Cortex of kidney (tissue), 1 donor: ENCODE measurements around the gene FKBP5.
A peak's percentile ranks its signal among the peaks of the same experiment; 100 is the strongest.
"Not testable (repeated sequence)": the region's sequence is repeated elsewhere in the genome, so short reads cannot be mapped to it uniquely, and the experiment has no call there.

Experiments used
- DNase-seq: peaks from one replicate; lab custom pipeline; 2025; lab: John Stamatoyannopoulos, UW

FKBP5 gene

GRCh38 chr6:35688605-35689322 lies at the start of gene FKBP5:
Gene FKBP5 (minus strand): TSS chr6:35688915. CDS start chr6:35642824, 46,091 bp downstream.
- peak; percentile 43 for DNase-seq

- no peak for DNase-seq
Measured at GRCh38 chr6:35737413-35738211, 48.9 kb upstream of the FKBP5 start.

GRCh38 chr6:35736982-35737412 lies 48.3 kb upstream of the FKBP5 start, which contains the start of gene ARMC12:
Gene ARMC12 (plus strand): TSS chr6:35737032. CDS start chr6:35737109, 77 bp downstream.
- no peak for DNase-seq

- no peak for DNase-seq
Measured at GRCh38 chr6:35736253-35736894, 47.7 kb upstream of the FKBP5 start.

- no peak for DNase-seq
Measured at GRCh38 chr6:35735452-35735851, 46.7 kb upstream of the FKBP5 start.

GRCh38 chr6:35734319-35734718 lies 45.6 kb upstream of the FKBP5 start:
- DNase-seq, result not testable (repeated sequence)

- DNase-seq, result no peak
Measured at GRCh38 chr6:35733633-35734032, 44.9 kb upstream of the FKBP5 start.

- DNase-seq, result peak; percentile 88
Measured at GRCh38 chr6:35731736-35732532, 43.2 kb upstream of the FKBP5 start.

- no peak for DNase-seq
Measured at GRCh38 chr6:35731414-35731735, 42.7 kb upstream of the FKBP5 start.

GRCh38 chr6:35730745-35731413 lies 42.2 kb upstream of the FKBP5 start:
- no peak for DNase-seq

- no peak for DNase-seq
Measured at GRCh38 chr6:35729722-35730121, 41.0 kb upstream of the FKBP5 start.

- DNase-seq, result no peak
Measured at GRCh38 chr6:35728683-35729678, 40.3 kb upstream of the FKBP5 start.

- DNase-seq, result peak; percentile 96
Measured at GRCh38 chr6:35727935-35728682, 39.4 kb upstream of the FKBP5 start.

GRCh38 chr6:35727231-35727934 lies 38.7 kb upstream of the FKBP5 start:
- DNase-seq, result no peak

GRCh38 chr6:35725721-35726438 lies 37.2 kb upstream of the FKBP5 start:
- no peak for DNase-seq

GRCh38 chr6:35725081-35725708 lies 36.5 kb upstream of the FKBP5 start:
- DNase-seq, result no peak

GRCh38 chr6:35724471-35724870 lies 35.8 kb upstream of the FKBP5 start:
- DNase-seq, result no peak

GRCh38 chr6:35724059-35724458 lies 35.3 kb upstream of the FKBP5 start:
- DNase-seq, result no peak
